ENCODE results near the gene LSM4.
"Not testable (repeated sequence)": the region's sequence is repeated elsewhere in the genome, so short reads cannot be mapped to it uniquely, and the experiment has no call there.

Gene LSM4

DNA sequence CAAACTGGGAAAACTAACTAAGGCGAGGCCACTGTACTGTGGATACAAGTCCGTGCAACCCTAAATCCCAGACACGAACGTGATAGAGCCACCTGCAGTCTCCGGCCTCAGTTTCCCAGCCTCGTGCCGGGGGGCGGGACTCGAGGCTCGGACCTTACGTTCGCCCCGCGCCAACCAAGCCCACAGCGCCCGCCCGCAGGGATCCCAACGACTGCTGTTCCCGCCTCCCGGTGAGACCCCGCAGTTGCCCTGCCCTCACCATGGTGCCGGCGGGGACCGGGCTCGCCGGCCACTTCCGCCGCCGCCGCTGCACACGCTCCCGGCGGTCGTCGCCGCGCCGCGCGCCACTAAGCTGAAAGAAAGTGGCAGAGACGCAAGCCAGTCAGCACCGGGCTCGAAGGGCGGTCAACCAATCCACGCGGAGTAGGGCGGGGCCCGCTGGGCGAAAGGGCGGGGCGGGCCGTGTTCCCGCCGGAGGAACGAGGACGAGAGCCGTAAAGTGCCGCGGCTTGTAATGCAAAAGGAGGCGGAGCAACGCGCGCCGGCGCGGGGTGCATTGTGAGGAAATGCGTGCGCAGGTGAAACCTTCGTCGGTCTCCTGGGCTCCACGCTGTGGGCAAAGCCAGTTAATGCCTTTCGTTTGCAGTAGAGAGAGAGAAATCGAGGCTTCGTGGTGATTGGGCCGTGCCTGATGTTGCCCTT, at the start of gene LSM4:
TSS of gene LSM4 (minus strand) at position 318 of the 702 bp plus-strand sequence. CDS start at position 262, 56 bp downstream.
- peak; percentile 99 for DNase-seq

DNA sequence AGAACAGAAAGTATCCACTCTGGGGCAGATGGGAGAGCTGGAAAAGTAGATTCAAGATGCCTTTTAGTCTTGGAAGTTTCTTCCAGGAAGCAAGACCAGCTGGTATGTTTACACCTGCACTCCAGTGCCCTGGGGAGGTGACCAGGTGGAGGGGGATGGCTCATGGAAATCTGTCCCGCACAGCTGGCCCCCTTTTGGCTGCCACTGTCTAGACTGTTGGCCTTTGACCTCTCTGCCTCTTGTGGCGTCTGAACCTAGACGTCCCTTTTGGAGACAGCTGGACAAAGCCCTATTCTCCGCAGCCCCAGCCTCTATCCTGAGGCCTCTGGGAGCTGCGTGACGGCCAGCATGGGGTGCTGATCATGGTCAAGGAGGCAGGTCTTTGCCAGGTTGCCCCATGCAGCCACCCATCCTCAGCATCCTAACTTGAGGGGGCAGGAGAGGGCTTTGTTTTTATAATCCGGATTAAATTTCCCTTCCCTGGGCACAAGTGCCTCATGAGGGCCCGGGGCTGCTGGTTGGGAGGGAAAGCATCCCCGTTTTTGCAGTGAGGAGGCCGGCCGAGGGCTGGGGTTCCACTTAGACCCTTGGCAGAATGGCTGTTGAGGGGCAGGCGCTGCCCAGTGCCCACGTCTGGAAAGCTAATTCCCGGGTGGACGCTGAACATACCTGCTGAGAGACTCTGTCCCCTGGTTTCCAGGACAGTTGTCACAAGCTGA, 45.8 kb upstream of the LSM4 start:
- DNase-seq, result no peak

DNA sequence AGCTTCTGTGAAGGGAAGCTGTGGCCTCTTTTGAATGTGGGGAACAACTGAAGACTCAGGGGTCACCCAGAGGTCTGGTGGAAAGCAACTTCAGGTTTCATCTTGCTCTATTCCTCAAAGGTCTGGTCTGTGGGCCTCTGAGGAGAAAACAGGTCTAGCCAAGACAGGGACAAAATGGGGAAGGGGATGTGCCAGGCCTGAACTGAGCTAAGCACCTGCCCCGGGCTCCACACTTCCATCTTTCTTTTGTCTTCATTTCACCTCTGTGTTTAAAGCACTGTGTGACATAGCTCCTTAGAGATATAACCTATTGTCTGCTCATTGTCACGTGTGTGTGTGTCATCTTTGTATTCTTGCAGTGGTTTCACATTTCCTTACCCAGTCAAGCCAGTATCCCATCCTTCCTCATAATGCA, 43.2 kb upstream of the LSM4 start:
- DNase-seq, result peak; percentile 69

DNA sequence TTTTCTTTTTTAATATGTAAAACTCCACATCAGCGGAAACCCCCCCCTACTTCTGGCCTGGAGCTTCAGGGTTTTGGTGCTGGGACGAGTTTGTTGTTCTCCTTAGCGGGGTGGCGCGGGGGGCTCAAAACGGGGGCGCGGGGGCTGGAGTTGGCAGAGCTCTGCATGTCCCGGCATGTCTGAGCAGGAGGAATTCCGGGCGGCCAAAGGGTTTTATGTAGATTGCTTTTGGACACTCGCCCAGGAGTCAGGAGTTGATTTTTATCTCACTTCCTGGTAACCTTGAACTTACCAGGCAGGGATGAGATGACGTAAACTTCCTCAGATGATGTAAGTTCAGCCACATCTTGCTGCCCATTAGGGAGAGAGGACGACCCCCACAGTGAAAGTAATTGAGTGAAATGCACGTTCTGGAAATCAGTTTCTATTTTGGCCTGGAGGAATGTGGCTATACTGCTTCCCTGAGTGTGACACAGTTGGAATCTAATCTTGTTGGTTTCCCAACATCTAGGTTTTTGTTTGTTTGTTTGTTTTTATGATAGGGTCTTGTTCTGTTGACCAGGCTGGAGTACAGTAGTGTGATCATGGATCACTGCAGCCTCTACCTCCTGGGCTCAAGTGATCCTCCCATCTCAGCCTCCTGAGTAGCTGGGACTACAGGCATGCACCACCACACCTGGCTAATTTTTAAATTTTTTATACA, 42.1 kb upstream of the LSM4 start:
- peak; percentile 96 for DNase-seq

- not testable (repeated sequence) for DNase-seq
Measured at GRCh38 chr19:18364277-18364825, 41.5 kb upstream of the LSM4 start.

- no peak for DNase-seq
Measured at GRCh38 chr19:18363787-18364186, 40.9 kb upstream of the LSM4 start.

- peak; percentile 29 for DNase-seq
Measured at GRCh38 chr19:18362934-18363542, 40.2 kb upstream of the LSM4 start.

GRCh38 chr19:18361646-18362045, 38.8 kb upstream of the LSM4 start:
- no peak for DNase-seq

DNA sequence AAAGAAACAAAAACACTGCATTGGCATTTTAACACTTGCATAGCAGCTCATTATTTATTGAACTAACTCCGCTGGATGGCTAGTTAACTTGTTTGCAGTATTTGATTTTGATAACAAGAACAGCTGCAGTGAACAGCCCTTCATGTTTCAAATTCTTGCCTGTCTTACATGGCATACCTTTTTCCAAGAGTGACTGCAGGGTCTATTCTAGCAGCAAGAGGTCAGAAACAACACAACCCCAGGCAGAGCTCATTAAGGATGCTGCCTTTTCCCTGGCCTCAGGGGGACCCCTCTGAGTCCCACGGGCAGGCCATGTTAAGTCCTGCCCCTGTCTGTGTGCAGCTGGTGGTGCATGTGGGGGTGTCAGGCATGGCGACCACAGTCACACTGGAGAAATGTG, 34.2 kb upstream of the LSM4 start:
- DNase-seq, result no peak

- not testable (repeated sequence) for DNase-seq
Measured at GRCh38 chr19:18354743-18355142, 31.9 kb upstream of the LSM4 start.

DNA sequence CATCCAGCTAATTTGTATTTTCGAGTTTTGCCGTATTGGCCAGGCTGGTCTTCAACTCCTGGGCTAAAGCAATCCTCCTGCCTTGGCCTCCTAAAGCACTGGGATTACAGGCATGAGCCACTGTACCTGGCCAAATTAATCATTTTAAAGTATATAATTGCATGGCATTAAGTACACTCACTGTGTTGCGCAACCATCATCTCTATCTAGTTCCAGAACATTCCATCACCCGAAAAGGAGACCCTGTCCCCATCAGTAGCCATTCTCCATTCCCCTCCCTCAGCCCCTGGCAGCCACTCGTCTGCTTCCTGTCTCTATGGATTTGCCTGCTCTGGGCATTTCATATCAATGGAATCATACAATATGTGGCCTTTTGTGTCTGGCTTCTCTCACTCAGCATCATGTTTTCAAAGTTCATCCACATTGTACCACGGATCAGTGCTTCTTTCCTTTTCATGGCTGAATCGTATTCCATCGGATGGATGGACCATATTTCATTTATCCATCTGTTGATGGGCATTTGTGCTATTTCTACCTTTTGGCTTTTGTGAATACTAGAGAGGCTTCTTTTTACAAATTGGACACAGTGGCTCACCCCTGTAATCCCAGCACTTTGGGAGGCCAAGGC, 30.6 kb upstream of the LSM4 start:
- DNase-seq, result no peak

DNA sequence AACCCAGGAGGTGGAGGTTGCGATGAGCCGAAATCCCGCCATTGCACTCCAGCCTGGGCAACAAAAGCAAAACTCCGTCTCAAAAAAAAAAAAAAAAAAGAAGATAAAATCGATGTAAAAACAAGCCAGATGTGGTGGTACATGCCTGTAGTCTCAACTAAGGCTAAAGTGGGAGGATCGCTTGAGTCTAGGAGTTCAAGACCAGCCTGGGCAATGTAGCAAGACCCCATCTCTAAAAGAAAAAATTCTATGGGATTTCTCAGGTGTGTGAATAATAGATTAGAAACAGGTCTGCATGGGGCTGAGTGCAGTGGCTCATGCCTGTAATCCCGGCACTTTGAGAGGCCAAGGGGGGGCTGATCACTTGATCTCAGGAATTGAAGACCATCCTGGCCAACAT, 28.7 kb upstream of the LSM4 start:
- DNase-seq, result no peak

GRCh38 chr19:18350490-18350889, 27.6 kb upstream of the LSM4 start:
- DNase-seq, result no peak

GRCh38 chr19:18349524-18350128, 26.8 kb upstream of the LSM4 start:
- DNase-seq, result peak; percentile 29

DNA sequence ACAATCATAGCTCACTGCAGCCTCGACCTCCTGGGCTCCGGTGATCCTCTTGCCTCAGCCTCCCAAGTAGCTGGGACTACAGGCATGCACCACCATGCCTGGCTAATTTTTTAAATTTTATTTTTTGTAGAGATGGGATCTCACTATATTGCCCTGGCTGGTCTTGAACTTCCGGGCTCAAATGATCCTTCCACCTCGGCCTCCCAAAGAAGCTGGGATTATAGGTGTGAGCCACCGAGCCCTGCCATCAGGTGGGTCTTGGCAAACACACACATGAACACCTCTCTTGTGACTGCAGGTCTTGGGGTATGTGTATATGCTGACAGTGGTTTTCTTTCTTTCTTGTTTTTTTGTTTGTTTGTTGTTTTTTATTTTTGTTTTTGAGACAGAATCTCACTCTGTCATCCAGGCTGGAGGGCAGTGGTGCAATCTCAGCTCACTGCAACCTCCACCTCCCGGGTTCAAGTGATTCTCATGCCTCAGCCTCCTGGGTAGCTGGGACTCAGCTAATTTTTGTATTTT, 26.0 kb upstream of the LSM4 start:
- DNase-seq, result not testable (repeated sequence)

- no peak for DNase-seq
Measured at GRCh38 chr19:18348171-18348570, 25.3 kb upstream of the LSM4 start.

DNA sequence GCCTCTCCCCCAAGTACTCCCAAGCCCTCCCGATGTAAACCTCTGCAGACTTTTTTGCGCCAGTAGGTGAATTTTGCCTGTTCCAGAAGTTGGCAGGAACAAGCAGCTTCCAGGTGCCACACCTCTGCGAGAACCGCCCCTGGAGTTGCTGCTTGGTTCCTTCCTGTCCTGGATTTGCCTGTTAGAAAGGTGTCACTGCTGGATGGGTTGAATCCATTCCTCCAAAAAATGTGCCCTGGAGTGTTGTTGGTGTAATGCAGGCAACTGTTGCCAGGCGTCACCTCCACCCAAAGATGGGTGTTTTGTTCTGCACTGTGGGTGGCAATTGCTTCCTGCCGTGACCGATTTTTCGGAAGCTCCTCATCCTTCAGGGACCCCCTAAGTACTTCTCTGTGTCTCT, 23.2 kb upstream of the LSM4 start:
- DNase-seq, result no peak

DNA sequence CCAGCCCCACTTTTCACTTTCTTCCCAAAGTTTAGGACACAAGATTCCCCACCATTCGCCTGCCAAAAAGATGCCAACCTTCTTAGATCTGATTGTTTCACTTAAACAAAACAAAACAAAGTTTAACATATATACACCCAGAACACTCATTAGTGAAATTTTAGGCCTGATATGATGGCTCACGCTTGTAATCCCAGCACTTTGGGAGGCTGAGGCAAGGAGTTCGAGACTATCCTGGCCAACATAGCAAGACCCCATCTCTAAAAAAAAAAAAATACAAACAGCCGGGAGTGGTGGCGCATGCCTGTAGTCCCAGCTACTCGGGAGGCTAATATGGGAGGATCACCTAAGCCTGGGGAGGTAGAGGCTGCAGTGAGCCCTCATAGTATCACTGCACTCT, 22.4 kb upstream of the LSM4 start:
- no peak for DNase-seq

DNA sequence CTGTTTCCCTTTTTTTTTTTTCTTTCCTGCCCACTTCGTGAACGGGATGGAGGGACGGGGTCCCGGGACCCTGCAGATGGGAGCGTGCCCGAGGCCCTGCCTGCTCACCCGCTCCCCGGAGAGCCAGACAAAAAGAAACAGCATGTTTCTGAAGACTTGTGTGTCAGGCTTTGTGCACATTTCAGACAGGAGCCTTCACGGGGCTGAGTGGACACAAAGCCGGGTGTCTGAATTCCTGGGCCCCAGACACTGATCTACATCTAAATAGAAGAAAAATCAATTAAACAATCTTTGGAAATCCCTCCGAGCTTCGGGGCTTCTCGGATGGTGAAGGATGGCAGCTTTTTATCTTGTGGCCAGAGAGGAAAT, 21.7 kb upstream of the LSM4 start:
- no peak for DNase-seq

DNA sequence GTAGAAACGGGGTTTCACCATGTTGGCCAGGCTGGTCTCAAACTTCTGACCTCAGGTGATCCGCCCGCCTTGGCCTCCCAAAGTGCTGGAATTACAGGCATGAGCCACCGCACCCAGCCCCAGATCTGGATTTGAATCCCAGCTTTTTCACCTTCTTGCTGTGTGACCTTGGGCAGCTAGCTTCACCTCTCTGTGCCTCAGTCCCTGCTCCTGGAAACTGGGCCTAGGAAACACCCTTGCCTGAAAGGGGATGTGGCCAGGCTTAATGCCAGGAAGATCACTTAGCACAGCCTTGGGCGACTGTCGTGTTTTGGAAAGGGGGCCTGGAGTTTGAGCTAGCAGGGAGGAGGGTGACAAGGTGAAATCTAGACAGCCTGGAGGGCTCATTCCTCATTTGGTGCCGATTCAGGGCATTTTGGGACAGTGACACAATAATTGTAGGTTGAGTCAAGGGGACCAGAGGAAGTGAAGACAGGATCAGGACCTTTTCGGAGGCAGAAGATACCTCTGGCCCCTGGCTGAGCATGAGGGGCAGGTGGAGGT, 19.3 kb upstream of the LSM4 start:
- DNase-seq, result no peak

DNA sequence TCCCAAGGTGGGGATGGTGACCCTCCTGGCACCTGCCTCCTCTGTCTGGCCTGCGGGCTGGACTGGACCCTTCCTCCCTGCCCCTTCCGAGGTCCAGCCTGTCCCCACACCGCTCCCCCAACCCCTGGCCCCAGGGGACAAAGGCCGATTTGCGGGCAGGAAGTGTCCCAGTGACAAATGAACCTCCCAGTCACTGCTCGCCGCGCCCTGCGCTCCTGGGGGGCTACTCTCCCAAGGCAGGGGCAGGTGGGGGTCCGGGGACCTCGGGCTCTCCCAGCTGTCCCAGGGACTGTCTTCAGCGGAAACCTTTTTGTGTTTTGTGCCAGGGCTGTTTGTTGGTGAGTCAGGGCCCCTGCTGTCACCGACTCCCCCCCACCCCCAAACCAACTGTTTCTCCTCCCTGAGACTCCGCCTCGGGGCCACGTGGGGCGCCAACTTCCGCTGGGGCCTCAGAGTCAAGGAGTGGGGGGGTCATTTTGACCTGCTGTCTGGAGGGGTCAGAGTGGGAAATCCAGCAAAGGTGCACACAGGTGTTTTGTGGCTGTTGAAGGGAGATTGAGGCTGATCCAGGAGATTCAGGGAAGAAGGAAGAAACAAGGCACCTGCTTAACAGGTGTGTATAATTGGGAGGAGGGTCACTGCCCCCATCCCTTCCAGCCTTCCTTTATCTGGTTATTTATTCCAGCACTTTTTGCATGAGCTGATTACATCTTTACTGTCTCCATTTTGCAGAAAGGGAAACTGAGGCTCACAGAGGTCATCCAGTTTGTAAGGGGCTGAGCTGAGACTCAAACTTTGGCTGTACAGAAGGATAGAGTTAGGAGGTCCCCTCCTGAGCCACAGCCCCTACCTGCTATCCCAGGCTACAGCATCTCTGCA, 18.4 kb upstream of the LSM4 start:
- peak; percentile 72 for DNase-seq

Measured in MV-4-11 (cell line).